ENCODE data around the gene DAB2.
A peak's percentile ranks its signal among the peaks of the same experiment; 100 is the strongest.

Gene DAB2

DNA sequence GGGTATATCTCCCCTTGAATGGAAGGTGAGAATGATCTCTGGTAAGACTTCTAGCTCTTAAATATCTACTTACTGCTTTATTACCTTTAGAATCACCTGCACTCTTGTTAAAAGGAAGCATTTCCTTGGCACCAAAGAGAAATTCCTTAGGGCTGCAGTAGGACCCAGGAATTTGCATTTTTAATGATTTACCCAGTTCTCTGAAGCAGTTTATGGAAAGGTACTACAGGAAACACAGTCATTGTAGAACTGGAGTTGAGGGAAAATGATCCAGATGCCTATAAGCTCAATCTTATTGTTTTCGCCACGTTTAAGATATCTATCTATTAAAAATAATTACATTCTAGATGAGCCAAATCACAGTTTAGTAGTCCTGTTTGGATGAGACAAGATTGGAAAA lies 51.0 kb downstream of the DAB2 start:
- Histone ChIP-seq H3K4me3 (ENCODE audit: low read depth in 1 of 5, low read length in 5 of 5) (no peak overlapping the region), H3K27me3 (ENCODE audit: control insufficient read depth in 5 of 5, insufficient read depth in 4 of 5, low read length in 5 of 5) (no peaks in the 10 kb centered on the region), H3K4me1 (ENCODE audit: control insufficient read depth in 5 of 5, insufficient read depth in 5 of 5, low read length in 5 of 5) (no peaks in the 10 kb centered on the region), H3K36me3 (ENCODE audit: control insufficient read depth in 5 of 5, insufficient read depth in 5 of 5, low read length in 5 of 5) (peaks cover 54 to 82% (median 73%) of the 10 kb centered on the region in 5 donors), H3K9me3 (ENCODE audit: control insufficient read depth in 5 of 5, low read length in 5 of 5) (no peaks in the 10 kb centered on the region), H3K27ac (ENCODE audit: low read depth, low read length) (no peak overlapping the region), H3K9ac (ENCODE audit: low read length in 5 of 5) (peak overlapping the region in 1 of 5 donors; percentile 5)

- Histone ChIP-seq H3K9me3 (ENCODE audit: control insufficient read depth in 5 of 5, low read length in 5 of 5) (no peaks in the 10 kb centered on the region), H3K4me1 (ENCODE audit: control insufficient read depth in 5 of 5, insufficient read depth in 5 of 5, low read length in 5 of 5) (peaks cover 0 to 4% (median 3%) of the 10 kb centered on the region in 5 donors), H3K27me3 (ENCODE audit: control insufficient read depth in 5 of 5, insufficient read depth in 4 of 5, low read length in 5 of 5) (no peaks in the 10 kb centered on the region), H3K27ac (ENCODE audit: low read depth, low read length) (no peak overlapping the region), H3K9ac (ENCODE audit: low read length in 5 of 5) (no peak overlapping the region), H3K4me3 (ENCODE audit: low read depth in 1 of 5, low read length in 5 of 5) (no peak overlapping the region), H3K36me3 (ENCODE audit: control insufficient read depth in 5 of 5, insufficient read depth in 5 of 5, low read length in 5 of 5) (peaks cover 49 to 57% (median 52%) of the 10 kb centered on the region in 5 donors)
These were observed 53.5 kb downstream of the DAB2 start for GRCh38 chr5:39371367-39371635.

DNA sequence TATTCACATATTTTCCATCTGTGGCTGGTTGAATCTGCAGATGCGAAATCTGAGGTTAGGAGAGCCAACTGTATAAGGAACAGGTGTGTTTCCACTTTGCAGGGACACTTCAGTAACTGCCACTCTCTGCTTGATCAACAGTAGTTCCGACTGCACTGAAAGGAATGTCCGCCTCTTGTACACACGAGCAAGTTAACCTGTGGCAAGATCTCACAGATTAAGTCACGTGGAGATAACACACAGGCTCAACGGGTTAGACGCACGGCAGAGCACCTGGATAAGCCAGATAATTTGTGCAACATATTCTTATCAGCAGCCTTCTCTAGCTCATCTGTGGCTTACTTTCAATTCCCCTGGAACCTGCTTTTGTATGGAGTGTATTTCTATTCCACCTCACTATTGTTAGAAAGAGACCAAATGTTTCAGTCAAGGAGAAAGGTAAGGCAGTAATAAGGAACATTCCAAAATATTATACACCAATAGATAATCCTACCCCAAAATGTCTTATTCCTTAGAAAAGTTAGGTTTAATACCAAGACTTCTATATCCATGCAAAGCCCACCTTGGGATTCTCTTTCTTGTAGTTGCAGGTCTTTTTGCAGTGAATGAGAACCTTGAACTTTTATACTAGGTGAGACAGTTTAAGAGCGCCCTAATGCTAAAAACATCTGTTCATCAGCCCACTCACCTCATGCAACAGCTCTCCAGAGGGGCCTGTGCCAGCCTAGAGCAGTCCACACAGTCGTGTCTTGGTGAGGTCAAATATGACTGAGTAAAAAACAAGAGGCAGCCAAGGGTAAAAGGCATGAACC lies 54.0 kb downstream of the DAB2 start:
- no peak overlapping the region for H3K27ac ChIP-seq (ENCODE audit: low read depth, low read length)
- H3K9ac ChIP-seq (ENCODE audit: low read length in 5 of 5), result no peak overlapping the region
- H3K9me3 ChIP-seq (ENCODE audit: control insufficient read depth in 5 of 5, low read length in 5 of 5), result peaks cover 0 to 3% (median 0%) of the 10 kb centered on the region in 5 donors
- H3K36me3 ChIP-seq (ENCODE audit: control insufficient read depth in 5 of 5, insufficient read depth in 5 of 5, low read length in 5 of 5), result peaks cover 44 to 52% (median 49%) of the 10 kb centered on the region in 5 donors
- peaks cover 0 to 4% (median 3%) of the 10 kb centered on the region in 5 donors for H3K4me1 ChIP-seq (ENCODE audit: control insufficient read depth in 5 of 5, insufficient read depth in 5 of 5, low read length in 5 of 5)
- H3K27me3 ChIP-seq (ENCODE audit: control insufficient read depth in 5 of 5, insufficient read depth in 4 of 5, low read length in 5 of 5), result no peaks in the 10 kb centered on the region
- no peak overlapping the region for H3K4me3 ChIP-seq (ENCODE audit: low read depth in 1 of 5, low read length in 5 of 5)

DNA sequence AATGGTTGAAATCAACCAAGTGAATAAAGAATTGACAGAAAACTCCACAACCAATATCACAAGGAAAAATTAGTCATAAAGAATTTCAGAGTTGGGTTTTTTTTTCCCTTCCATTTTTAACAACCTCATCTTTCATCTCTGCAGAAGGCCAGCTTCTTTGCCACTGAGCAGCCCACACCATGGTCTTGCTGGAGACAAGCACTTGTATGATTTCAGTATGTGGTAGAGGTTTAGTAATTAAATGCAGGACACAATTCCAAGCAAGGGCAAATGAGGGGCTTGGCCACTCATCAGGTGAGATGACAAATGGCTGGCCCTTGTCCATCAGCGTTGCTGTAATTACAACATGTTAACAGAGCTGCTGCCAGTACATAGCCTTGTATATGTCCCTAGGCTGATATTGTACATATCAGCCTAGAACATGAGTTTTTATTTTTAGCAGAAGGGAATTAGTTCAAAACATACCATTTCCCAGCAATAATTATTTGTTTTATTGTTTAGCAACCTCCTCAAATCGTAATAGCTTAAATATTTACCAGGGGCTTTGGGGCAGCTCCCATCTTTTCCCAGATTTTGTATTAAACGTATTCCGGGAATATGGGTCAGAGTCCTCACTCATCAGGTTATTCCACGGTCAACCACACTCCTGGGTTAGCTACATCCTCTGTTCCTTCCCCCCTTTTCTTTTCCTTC lies 55.5 kb downstream of the DAB2 start:
- no peaks in the 10 kb centered on the region for H3K27me3 ChIP-seq (ENCODE audit: control insufficient read depth in 5 of 5, insufficient read depth in 4 of 5, low read length in 5 of 5)
- no peak overlapping the region for H3K9ac ChIP-seq (ENCODE audit: low read length in 5 of 5)
- H3K4me3 ChIP-seq (ENCODE audit: low read depth in 1 of 5, low read length in 5 of 5), result no peak overlapping the region
- H3K36me3 ChIP-seq (ENCODE audit: control insufficient read depth in 5 of 5, insufficient read depth in 5 of 5, low read length in 5 of 5), result peaks cover 34 to 39% (median 36%) of the 10 kb centered on the region in 5 donors
- H3K4me1 ChIP-seq (ENCODE audit: control insufficient read depth in 5 of 5, insufficient read depth in 5 of 5, low read length in 5 of 5), result peaks cover 0 to 4% (median 3%) of the 10 kb centered on the region in 5 donors
- H3K9me3 ChIP-seq (ENCODE audit: control insufficient read depth in 5 of 5, low read length in 5 of 5), result peaks cover 0 to 4% (median 0%) of the 10 kb centered on the region in 5 donors
- H3K27ac ChIP-seq (ENCODE audit: low read depth, low read length), result no peak overlapping the region

GRCh38 chr5:39368116-39368515 lies 56.7 kb downstream of the DAB2 start:
- H3K4me1 ChIP-seq (ENCODE audit: control insufficient read depth in 5 of 5, insufficient read depth in 5 of 5, low read length in 5 of 5), result peaks cover 0 to 4% (median 3%) of the 10 kb centered on the region in 5 donors
- H3K9me3 ChIP-seq (ENCODE audit: control insufficient read depth in 5 of 5, low read length in 5 of 5), result peaks cover 0 to 4% (median 0%) of the 10 kb centered on the region in 5 donors
- no peak overlapping the region for H3K4me3 ChIP-seq (ENCODE audit: low read depth in 1 of 5, low read length in 5 of 5)
- no peak overlapping the region for H3K9ac ChIP-seq (ENCODE audit: low read length in 5 of 5)
- no peaks in the 10 kb centered on the region for H3K27me3 ChIP-seq (ENCODE audit: control insufficient read depth in 5 of 5, insufficient read depth in 4 of 5, low read length in 5 of 5)
- H3K36me3 ChIP-seq (ENCODE audit: control insufficient read depth in 5 of 5, insufficient read depth in 5 of 5, low read length in 5 of 5), result peaks cover 23 to 27% (median 25%) of the 10 kb centered on the region in 5 donors
- H3K27ac ChIP-seq (ENCODE audit: low read depth, low read length), result no peak overlapping the region

GRCh38 chr5:39367711-39368110 lies 57.1 kb downstream of the DAB2 start:
- H3K9me3 ChIP-seq (ENCODE audit: control insufficient read depth in 5 of 5, low read length in 5 of 5), result peaks cover 0 to 4% (median 0%) of the 10 kb centered on the region in 5 donors
- H3K36me3 ChIP-seq (ENCODE audit: control insufficient read depth in 5 of 5, insufficient read depth in 5 of 5, low read length in 5 of 5), result peaks cover 19 to 23% (median 21%) of the 10 kb centered on the region in 5 donors
- H3K9ac ChIP-seq (ENCODE audit: low read length in 5 of 5), result no peak overlapping the region
- H3K4me3 ChIP-seq (ENCODE audit: low read depth in 1 of 5, low read length in 5 of 5), result no peak overlapping the region
- peaks cover 0 to 4% (median 3%) of the 10 kb centered on the region in 5 donors for H3K4me1 ChIP-seq (ENCODE audit: control insufficient read depth in 5 of 5, insufficient read depth in 5 of 5, low read length in 5 of 5)
- no peak overlapping the region for H3K27ac ChIP-seq (ENCODE audit: low read depth, low read length)
- no peaks in the 10 kb centered on the region for H3K27me3 ChIP-seq (ENCODE audit: control insufficient read depth in 5 of 5, insufficient read depth in 4 of 5, low read length in 5 of 5)

GRCh38 chr5:39364367-39364766 lies 60.4 kb downstream of the DAB2 start, which contains the start of gene C9:
Gene C9, minus strand, starts transcription at chr5:39364495. Its CDS starts 31 bp downstream, at chr5:39364464.
- Histone ChIP-seq H3K36me3 (ENCODE audit: control insufficient read depth in 5 of 5, insufficient read depth in 5 of 5, low read length in 5 of 5) (no peaks in the 10 kb centered on the region), H3K4me3 (ENCODE audit: low read depth in 1 of 5, low read length in 5 of 5) (no peak within 1 kb of the TSS), H3K27ac (ENCODE audit: low read depth, low read length) (no peak within 1 kb of the TSS), H3K9me3 (ENCODE audit: control insufficient read depth in 5 of 5, low read length in 5 of 5) (peaks cover 0 to 4% (median 0%) of the 10 kb centered on the region in 5 donors), H3K27me3 (ENCODE audit: control insufficient read depth in 5 of 5, insufficient read depth in 4 of 5, low read length in 5 of 5) (no peaks in the 10 kb centered on the region), H3K9ac (ENCODE audit: low read length in 5 of 5) (no peak within 1 kb of the TSS), H3K4me1 (ENCODE audit: control insufficient read depth in 5 of 5, insufficient read depth in 5 of 5, low read length in 5 of 5) (peaks cover 0 to 4% (median 3%) of the 10 kb centered on the region in 5 donors)

- Histone ChIP-seq H3K9me3 (ENCODE audit: control insufficient read depth in 5 of 5, low read length in 5 of 5) (peaks cover 0 to 4% (median 0%) of the 10 kb centered on the region in 5 donors), H3K36me3 (ENCODE audit: control insufficient read depth in 5 of 5, insufficient read depth in 5 of 5, low read length in 5 of 5) (no peaks in the 10 kb centered on the region), H3K27me3 (ENCODE audit: control insufficient read depth in 5 of 5, insufficient read depth in 4 of 5, low read length in 5 of 5) (no peaks in the 10 kb centered on the region), H3K27ac (ENCODE audit: low read depth, low read length) (no peak overlapping the region), H3K4me1 (ENCODE audit: control insufficient read depth in 5 of 5, insufficient read depth in 5 of 5, low read length in 5 of 5) (peaks cover 0 to under 1% (median 0%) of the 10 kb centered on the region in 5 donors), H3K4me3 (ENCODE audit: low read depth in 1 of 5, low read length in 5 of 5) (no peak overlapping the region), H3K9ac (ENCODE audit: low read length in 5 of 5) (no peak overlapping the region)
These were observed 61.6 kb downstream of the DAB2 start for GRCh38 chr5:39363217-39363616.

DNA sequence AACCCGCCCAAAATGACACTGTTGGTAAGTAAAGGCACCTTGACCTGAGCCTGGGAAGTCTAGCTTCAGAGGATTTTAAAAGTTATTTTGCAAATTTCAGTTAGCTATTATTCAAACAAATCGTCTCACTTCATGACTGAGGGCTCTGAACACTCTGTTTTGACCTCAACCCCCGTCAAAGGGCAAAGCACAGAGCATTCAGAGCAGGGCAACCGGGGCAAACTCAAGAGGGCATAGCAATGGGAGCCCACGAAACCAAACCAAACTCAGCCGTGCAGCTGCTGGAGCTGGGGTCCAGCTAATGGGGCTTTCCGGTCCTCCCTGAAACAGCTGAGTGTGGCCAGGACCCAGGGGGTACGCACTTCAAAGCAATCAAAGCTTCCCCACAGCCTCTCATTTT lies 62.1 kb downstream of the DAB2 start:
- Histone ChIP-seq H3K4me1 (ENCODE audit: control insufficient read depth in 5 of 5, insufficient read depth in 5 of 5, low read length in 5 of 5) (no peaks in the 10 kb centered on the region), H3K27me3 (ENCODE audit: control insufficient read depth in 5 of 5, insufficient read depth in 4 of 5, low read length in 5 of 5) (no peaks in the 10 kb centered on the region), H3K9me3 (ENCODE audit: control insufficient read depth in 5 of 5, low read length in 5 of 5) (peaks cover 0 to 4% (median 0%) of the 10 kb centered on the region in 5 donors), H3K27ac (ENCODE audit: low read depth, low read length) (no peak overlapping the region), H3K9ac (ENCODE audit: low read length in 5 of 5) (no peak overlapping the region), H3K4me3 (ENCODE audit: low read depth in 1 of 5, low read length in 5 of 5) (no peak overlapping the region), H3K36me3 (ENCODE audit: control insufficient read depth in 5 of 5, insufficient read depth in 5 of 5, low read length in 5 of 5) (no peaks in the 10 kb centered on the region)

DNA sequence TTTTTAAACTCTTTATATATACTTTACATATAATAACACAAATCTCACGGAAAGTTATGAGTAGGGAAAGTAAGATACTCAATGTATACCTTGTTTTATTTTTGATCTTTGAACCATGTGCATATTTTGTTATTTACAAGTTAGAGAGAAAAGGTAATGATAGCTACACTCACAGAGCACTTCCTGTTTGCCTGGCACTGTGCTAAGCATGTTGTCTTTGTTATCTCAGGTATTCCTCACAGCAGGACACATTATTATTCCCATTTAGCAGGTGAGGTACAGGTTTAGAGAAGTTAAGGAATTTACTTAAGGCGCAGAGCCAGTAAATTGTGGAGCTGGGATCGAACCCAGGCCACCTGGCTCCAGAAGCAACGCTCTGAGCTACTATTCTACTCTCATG lies 63.5 kb downstream of the DAB2 start:
- Histone ChIP-seq H3K9ac (ENCODE audit: low read length in 5 of 5) (no peak overlapping the region), H3K27me3 (ENCODE audit: control insufficient read depth in 5 of 5, insufficient read depth in 4 of 5, low read length in 5 of 5) (no peaks in the 10 kb centered on the region), H3K36me3 (ENCODE audit: control insufficient read depth in 5 of 5, insufficient read depth in 5 of 5, low read length in 5 of 5) (no peaks in the 10 kb centered on the region), H3K27ac (ENCODE audit: low read depth, low read length) (no peak overlapping the region), H3K4me3 (ENCODE audit: low read depth in 1 of 5, low read length in 5 of 5) (no peak overlapping the region), H3K9me3 (ENCODE audit: control insufficient read depth in 5 of 5, low read length in 5 of 5) (peaks cover 0 to 4% (median 0%) of the 10 kb centered on the region in 5 donors), H3K4me1 (ENCODE audit: control insufficient read depth in 5 of 5, insufficient read depth in 5 of 5, low read length in 5 of 5) (no peaks in the 10 kb centered on the region)
